Thyroid gland (tissue), 4 donors: ENCODE measurements around the gene NCS1. TPM values are rescaled to one million over a fixed set of nuclear protein-coding genes. Genes with fewer than 3 reads are reported as not detected.

Source experiments
- DNase-seq, 2 donors: peaks; one replicate each; pipeline ENCODE4 v3.0.0-alpha.2; 2019
- H3K27ac ChIP-seq, 3 donors: fragments of 200-600 bp; sonication (generic); 1 replicate in 2 of 3; 2 replicates in 1 of 3; pipeline ENCODE4 v1.5.1; 2016 to 2019; ENCODE audit warnings: mild to moderate bottlenecking in 1 of 3, moderate library complexity in 1 of 3
- H3K27me3 ChIP-seq: fragments of 200-600 bp; sonication (generic); one replicate; pipeline ENCODE4 v1.5.1; 2019
- H3K36me3 ChIP-seq, 2 donors: fragments of 200-600 bp; sonication (generic); one replicate each; pipeline ENCODE4 v1.5.1; 2016 to 2019
- H3K4me1 ChIP-seq, 2 donors: fragments of 200-600 bp; sonication (generic); one replicate each; pipeline ENCODE4 v1.5.1; 2017 to 2019
- H3K4me3 ChIP-seq, 3 donors: fragments of 200-600 bp; sonication (generic); replicated peaks in 1 of 3; 1 replicate in 2 of 3; 2 replicates in 1 of 3; pipeline ENCODE4 v1.5.1; 2016; ENCODE audit warnings: mild to moderate bottlenecking in 1 of 3
- H3K9me3 ChIP-seq: fragments of 200-600 bp; sonication (generic); one replicate; pipeline ENCODE4 v1.5.1; 2017
- POLR2A ChIP-seq, 2 donors: fragments of 450-650 bp; IDR thresholded peaks; one replicate each; pipeline ENCODE4 v1.6.1; 2017; ENCODE audit warnings: antibody characterized with exemption in 2 of 2, mild to moderate bottlenecking in 2 of 2, moderate library complexity in 1 of 2
- whole genome bisulfite sequencing, 2 donors: methylation state at CpG; one replicate each; pipeline ENCODE4 v1.1.5; 2017; 5-methylcytosine and 5-hydroxymethylcytosine counted together
- intact Hi-C: fragments of 100-400 bp; cut with DNase I; formaldehyde crosslinking; loops from one replicate; pipeline ENCODE4 v1.15.1; 2023
- total RNA-seq, 4 donors: library from RNA; depleted of rRNA; stranded (reverse); fragments of >200 nt; gene quantifications; one replicate each; pipeline ENCODE4 v1.2.3, GENCODE V29; 2016
- TF ChIP-seq, protein P1 (sequence below), 6 experiments: fragments of 200-600 bp in 3 of 6; fragments of 450-650 bp in 3 of 6; sonication (generic) in 3 of 6; IDR thresholded peaks; one replicate each; pipeline ENCODE4 v1.5.1; 2016 to 2019; ENCODE audit warnings: antibody characterized with exemption in 6 of 6, mild to moderate bottlenecking in 2 of 6, inconsistent platforms in 1 of 6, moderate library complexity in 1 of 6

Gene NCS1
- total RNA-seq, 4 donors from 2014 or later, result 31.0 to 85.4 (median 61.2) TPM

DNA sequence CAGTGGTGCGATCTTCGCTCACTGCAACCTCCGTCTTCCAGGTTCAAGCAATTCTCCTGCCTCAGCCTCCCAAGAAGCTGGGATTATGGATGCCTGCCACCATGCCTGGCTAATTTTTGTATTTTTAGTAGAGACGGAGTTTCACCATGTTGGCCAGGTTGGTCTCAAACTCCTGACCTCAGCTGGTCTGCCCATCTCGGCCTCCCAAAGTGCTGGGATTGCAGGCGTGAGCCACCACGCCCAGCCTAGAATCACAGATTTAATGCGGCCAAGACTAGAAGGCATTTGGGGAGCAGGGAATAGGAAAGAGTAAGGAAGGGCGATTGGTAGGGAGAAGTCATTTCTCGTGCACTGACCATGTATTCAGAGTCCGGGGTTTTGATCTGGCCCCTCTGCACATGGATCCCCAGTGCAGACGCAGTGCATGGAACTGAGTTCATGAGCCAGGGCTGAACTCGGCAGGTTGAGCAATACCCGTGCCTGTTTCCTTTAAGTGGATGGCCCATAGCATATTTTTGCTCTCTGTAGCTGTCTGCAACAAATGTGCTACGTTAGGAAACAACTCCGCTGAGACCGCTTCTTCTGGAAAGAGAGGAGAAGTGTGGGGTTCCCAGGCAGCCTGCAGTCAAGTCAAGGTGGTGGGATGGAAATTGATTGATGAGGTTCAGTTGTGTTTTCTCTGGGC lies 90.0 kb downstream of the NCS1 start:
- intact Hi-C loops, result no loop called here
- 88 to 93% methylated on average over 17 of the region's 17 CpGs for WGBS, 2 donors

DNA sequence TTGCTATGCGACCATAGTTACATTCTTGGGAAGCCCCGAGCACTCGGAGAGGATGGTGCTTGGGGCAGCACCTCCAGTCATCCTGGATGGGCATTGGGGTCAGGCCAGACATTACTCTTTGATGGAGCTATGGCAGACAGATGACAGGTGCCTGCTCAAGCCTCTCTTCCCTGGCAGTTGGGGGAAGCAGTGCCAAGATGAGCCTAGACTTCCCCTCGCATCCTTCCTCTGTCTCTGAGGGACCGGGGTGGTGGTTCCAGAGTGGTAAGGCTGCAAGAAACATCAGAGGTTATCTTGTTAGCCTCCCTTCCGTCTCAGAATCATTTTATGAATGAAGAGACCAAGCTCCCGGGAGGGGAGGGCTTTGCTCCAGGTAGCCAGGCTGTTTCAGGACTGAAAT lies 90.6 kb downstream of the NCS1 start:
- Histone ChIP-seq H3K27ac (no peak overlapping the region), H3K36me3 (no peaks in the 10 kb centered on the region), H3K9me3 (no peaks in the 10 kb centered on the region), H3K4me1 (peaks cover 10% of the 10 kb centered on the region in 2 donors), H3K27me3 (no peaks in the 10 kb centered on the region), H3K4me3 (no peak overlapping the region)
- no peak for TF ChIP-seq POLR2A (IDR thresholded peaks at IDR 0.05)
- TF ChIP-seq, protein P1, sequence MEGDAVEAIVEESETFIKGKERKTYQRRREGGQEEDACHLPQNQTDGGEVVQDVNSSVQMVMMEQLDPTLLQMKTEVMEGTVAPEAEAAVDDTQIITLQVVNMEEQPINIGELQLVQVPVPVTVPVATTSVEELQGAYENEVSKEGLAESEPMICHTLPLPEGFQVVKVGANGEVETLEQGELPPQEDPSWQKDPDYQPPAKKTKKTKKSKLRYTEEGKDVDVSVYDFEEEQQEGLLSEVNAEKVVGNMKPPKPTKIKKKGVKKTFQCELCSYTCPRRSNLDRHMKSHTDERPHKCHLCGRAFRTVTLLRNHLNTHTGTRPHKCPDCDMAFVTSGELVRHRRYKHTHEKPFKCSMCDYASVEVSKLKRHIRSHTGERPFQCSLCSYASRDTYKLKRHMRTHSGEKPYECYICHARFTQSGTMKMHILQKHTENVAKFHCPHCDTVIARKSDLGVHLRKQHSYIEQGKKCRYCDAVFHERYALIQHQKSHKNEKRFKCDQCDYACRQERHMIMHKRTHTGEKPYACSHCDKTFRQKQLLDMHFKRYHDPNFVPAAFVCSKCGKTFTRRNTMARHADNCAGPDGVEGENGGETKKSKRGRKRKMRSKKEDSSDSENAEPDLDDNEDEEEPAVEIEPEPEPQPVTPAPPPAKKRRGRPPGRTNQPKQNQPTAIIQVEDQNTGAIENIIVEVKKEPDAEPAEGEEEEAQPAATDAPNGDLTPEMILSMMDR (IDR thresholded peaks at IDR 0.05), result no peak
- WGBS, 2 donors, result 84 to 90% methylated on average over 5 to 7 of the region's 7 CpGs
- intact Hi-C loops, result no loop called here
- no peak for DNase-seq

More for the DNA sequence above, 90.0 kb downstream of the NCS1 start:
- Histone ChIP-seq H3K27me3 (no peaks in the 10 kb centered on the region), H3K4me3 (no peak overlapping the region), H3K36me3 (no peaks in the 10 kb centered on the region), H3K9me3 (no peaks in the 10 kb centered on the region), H3K27ac (no peak overlapping the region), H3K4me1 (peaks cover 10% of the 10 kb centered on the region in 2 donors)
- no peak for DNase-seq
- TF ChIP-seq POLR2A (IDR thresholded peaks at IDR 0.05), result no peak
- TF ChIP-seq, protein P1 (IDR thresholded peaks at IDR 0.05), result no peak

DNA sequence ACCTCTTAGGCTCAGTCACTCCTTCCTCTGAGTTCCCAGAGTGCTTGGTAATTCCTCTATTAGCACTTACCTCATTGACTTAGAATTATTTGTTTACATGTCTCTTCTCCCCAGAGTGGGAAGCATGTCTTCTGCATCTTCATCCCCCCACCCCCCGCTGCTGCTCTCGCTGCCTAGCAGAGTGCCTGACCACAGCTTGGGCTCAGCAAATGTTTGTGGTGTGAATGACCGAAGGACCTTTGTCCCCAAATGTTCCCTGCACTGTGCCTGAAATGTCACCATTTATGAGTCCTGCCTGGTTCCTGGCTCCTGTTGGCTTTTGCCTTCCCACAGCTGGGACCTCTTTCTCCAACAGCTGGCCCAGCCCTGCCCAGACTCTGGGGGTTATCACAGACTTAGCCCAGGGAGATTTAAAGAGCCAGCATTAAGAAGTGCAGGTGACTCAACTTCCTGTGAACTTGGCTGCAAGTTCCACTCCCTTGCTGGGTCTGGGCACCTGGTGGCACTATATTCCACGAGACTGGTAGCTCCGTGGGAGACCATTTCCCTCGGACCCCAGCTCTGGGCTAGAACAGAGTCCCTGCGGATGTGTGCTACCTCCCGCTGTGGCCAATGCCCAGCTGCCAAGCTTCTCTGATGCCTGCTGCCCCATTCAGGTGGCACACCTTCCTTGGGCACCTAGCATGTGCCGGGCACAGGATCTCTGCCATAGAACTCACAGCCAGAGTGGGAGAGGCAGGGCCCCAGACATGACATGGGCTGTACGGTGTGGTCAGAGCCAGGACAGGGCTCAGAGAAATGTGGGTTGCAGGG lies 91.6 kb downstream of the NCS1 start:
- no peak for TF ChIP-seq POLR2A (IDR thresholded peaks at IDR 0.05)
- TF ChIP-seq, protein P1 (IDR thresholded peaks at IDR 0.05), result no peak
- Histone ChIP-seq H3K36me3 (no peaks in the 10 kb centered on the region), H3K27me3 (no peaks in the 10 kb centered on the region), H3K9me3 (no peaks in the 10 kb centered on the region), H3K4me3 (no peak overlapping the region), H3K4me1 (peaks cover 10% of the 10 kb centered on the region in 2 donors), H3K27ac (no peak overlapping the region)
- 61 to 82% methylated on average over 6 to 10 of the region's 10 CpGs for WGBS, 2 donors
- no peak for DNase-seq
- intact Hi-C loops, result no loop called here

DNA sequence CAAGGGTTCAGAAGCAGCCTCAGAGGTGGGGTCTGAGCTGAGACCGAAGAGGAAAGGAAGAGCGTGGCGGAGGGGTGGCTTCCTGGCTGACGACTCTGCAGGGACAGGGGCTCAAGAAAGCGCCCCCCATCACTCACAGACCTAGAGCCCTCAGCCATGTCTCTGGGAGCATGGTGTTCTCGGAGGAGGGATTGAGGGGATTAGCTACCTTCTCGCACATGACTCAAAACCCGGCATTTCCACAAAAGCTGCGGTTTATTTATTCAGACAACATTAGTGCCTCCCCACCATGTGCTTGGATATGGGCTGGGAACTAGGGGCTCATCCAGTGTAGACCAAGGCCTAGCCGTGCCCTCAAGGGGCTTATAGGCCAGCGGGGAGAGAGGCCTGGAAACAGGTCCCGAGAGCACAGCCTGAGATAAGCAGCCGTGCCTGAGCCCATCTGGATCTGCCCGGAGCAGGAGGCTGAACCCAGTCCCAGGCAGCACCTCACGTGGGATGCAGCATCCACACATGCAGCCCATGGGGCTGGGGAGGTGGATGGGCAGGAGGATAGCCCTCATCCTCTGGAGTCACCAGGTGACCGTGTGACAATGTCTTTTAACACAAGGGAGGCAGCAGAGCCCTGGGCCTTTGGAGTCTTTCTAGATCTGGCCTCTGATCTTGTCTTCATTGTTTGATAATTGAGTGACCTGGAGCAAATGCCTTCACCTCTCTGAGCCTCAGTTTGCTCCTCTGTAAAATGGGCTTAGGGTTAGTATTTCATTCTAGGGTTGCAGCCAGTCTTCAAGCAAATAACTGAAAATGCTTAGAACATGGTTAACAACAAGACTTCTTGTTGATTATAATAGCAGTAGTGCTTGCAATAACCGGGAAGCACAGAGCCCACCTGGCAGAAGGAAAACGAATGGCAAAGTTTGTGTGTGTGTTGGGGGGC lies 92.5 kb downstream of the NCS1 start:
- intact Hi-C loops, result no loop called here
- H3K36me3 ChIP-seq, result no peaks in the 10 kb centered on the region
- no peak overlapping the region for H3K27ac ChIP-seq
- 72 to 86% methylated on average over 12 to 16 of the region's 18 CpGs for WGBS, 2 donors
- no peak for DNase-seq
- no peaks in the 10 kb centered on the region for H3K9me3 ChIP-seq
- H3K27me3 ChIP-seq, result no peaks in the 10 kb centered on the region
- H3K4me3 ChIP-seq, result no peak overlapping the region
- peaks cover 10% of the 10 kb centered on the region in 2 donors for H3K4me1 ChIP-seq
- TF ChIP-seq, protein P1 (IDR thresholded peaks at IDR 0.05), result no peak
- TF ChIP-seq POLR2A (IDR thresholded peaks at IDR 0.05), result no peak
